ENCODE data around the gene SMIM41.

SMIM41 gene

GRCh38 chr12:52151153-52151836 lies 71.8 kb downstream of the SMIM41 start:
- H3K79me2 ChIP-seq (ENCODE audit: low read length), result no peaks in the 10 kb centered on the region
- no peak overlapping the region for H3K27ac ChIP-seq (ENCODE audit: low read length)
- H3K9me2 ChIP-seq (replicated peaks; ENCODE audit: insufficient read depth, low read length), result no peaks in the 10 kb centered on the region
- H2AFZ ChIP-seq (ENCODE audit: low read length), result peak overlapping the region; percentile 50; the same call in 1 of the 2 replicates
- no peaks in the 10 kb centered on the region for H4K20me1 ChIP-seq (ENCODE audit: insufficient read depth, low read length)
- no peaks in the 10 kb centered on the region for H3F3A ChIP-seq (ENCODE audit: insufficient read depth, low read length)
- peak overlapping the region; percentile 60; the same call in 1 of the 2 replicates for H3K4me2 ChIP-seq (ENCODE audit: low read depth, low read length)
- no peak overlapping the region for H3K9ac ChIP-seq (ENCODE audit: low read length)
- no peak for DNase-seq
- no peaks in the 10 kb centered on the region; the same call in 1 of the 2 replicates for H3K27me3 ChIP-seq (replicated peaks; ENCODE audit: insufficient read depth, low read length)
- H3K9me3 ChIP-seq (replicated peaks; ENCODE audit: insufficient read depth, low read length), result no peaks in the 10 kb centered on the region
- TF ChIP-seq EZH2 (optimal IDR thresholded peaks at IDR 0.05; ENCODE audit: low read depth, low read length) (no peak), EZH2phosphoT487 (IDR thresholded peaks at IDR 0.05; ENCODE audit: low read length) (no peak), CTCF (IDR thresholded peaks at IDR 0.05; ENCODE audit: low read length) (no peak)
- no peaks in the 10 kb centered on the region for H3K36me3 ChIP-seq (replicated peaks; ENCODE audit: insufficient read depth, low read length)
- no peak overlapping the region for H3K4me3 ChIP-seq (ENCODE audit: low read length)
- H3K4me1 ChIP-seq (ENCODE audit: low read length), result no peaks in the 10 kb centered on the region

- Histone ChIP-seq H3K79me2 (ENCODE audit: low read length) (no peaks in the 10 kb centered on the region), H3K27me3 (replicated peaks; ENCODE audit: insufficient read depth, low read length) (no peaks in the 10 kb centered on the region; the same call in 1 of the 2 replicates), H4K20me1 (ENCODE audit: insufficient read depth, low read length) (no peaks in the 10 kb centered on the region), H3K27ac (ENCODE audit: low read length) (no peak overlapping the region), H2AFZ (ENCODE audit: low read length) (peak overlapping the region; percentile 50), H3K9me3 (replicated peaks; ENCODE audit: insufficient read depth, low read length) (no peaks in the 10 kb centered on the region), H3K36me3 (replicated peaks; ENCODE audit: insufficient read depth, low read length) (no peaks in the 10 kb centered on the region), H3K4me1 (ENCODE audit: low read length) (no peaks in the 10 kb centered on the region), H3K9ac (ENCODE audit: low read length) (no peak overlapping the region), H3K4me2 (ENCODE audit: low read depth, low read length) (peak overlapping the region; percentile 60), H3K4me3 (ENCODE audit: low read length) (peak overlapping the region; percentile 49), H3F3A (ENCODE audit: insufficient read depth, low read length) (no peaks in the 10 kb centered on the region), H3K9me2 (replicated peaks; ENCODE audit: insufficient read depth, low read length) (no peaks in the 10 kb centered on the region)
- TF ChIP-seq CTCF (IDR thresholded peaks at IDR 0.05; ENCODE audit: low read length), result peak; percentile 84
- no peak for TF ChIP-seq EZH2phosphoT487 (IDR thresholded peaks at IDR 0.05; ENCODE audit: low read length)
- no peak for TF ChIP-seq EZH2 (optimal IDR thresholded peaks at IDR 0.05; ENCODE audit: low read depth, low read length)
- DNase-seq, result peak; percentile 58
Observed at GRCh38 chr12:52151837-52152783, 72.6 kb downstream of the SMIM41 start.

DNA sequence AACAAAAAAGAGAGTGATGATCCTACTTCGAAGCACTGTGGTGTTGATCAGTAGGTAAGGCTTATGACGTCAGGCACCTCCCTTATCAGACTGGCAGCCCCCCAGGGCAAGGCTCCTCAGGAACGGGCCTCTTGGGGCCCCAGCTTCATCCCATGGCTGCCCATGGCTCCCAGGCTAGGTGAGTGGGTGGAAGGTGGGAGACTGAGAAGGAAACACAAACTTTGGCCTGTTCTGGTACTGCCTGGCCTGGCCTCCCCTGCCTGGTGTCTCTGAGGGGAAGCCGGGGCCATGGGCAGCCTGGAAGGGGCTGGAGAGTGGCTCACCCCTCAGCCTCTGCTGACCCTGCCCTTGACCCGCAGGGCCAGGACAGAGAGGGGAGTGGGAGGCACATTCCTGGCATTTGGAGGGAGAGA lies 73.4 kb downstream of the SMIM41 start:
- H4K20me1 ChIP-seq (ENCODE audit: insufficient read depth, low read length), result no peaks in the 10 kb centered on the region
- H3F3A ChIP-seq (ENCODE audit: insufficient read depth, low read length), result no peaks in the 10 kb centered on the region
- H2AFZ ChIP-seq (ENCODE audit: low read length), result no peak overlapping the region
- H3K9me3 ChIP-seq (replicated peaks; ENCODE audit: insufficient read depth, low read length), result no peaks in the 10 kb centered on the region
- H3K4me2 ChIP-seq (ENCODE audit: low read depth, low read length), result no peak overlapping the region
- H3K4me3 ChIP-seq (ENCODE audit: low read length), result no peak overlapping the region
- no peaks in the 10 kb centered on the region; the same call in 1 of the 2 replicates for H3K27me3 ChIP-seq (replicated peaks; ENCODE audit: insufficient read depth, low read length)
- H3K4me1 ChIP-seq (ENCODE audit: low read length), result no peaks in the 10 kb centered on the region
- DNase-seq, result no peak
- H3K27ac ChIP-seq (ENCODE audit: low read length), result no peak overlapping the region
- H3K79me2 ChIP-seq (ENCODE audit: low read length), result no peaks in the 10 kb centered on the region
- H3K9ac ChIP-seq (ENCODE audit: low read length), result no peak overlapping the region
- no peaks in the 10 kb centered on the region for H3K9me2 ChIP-seq (replicated peaks; ENCODE audit: insufficient read depth, low read length)
- H3K36me3 ChIP-seq (replicated peaks; ENCODE audit: insufficient read depth, low read length), result no peaks in the 10 kb centered on the region
- TF ChIP-seq CTCF (IDR thresholded peaks at IDR 0.05; ENCODE audit: low read length) (no peak), EZH2 (optimal IDR thresholded peaks at IDR 0.05; ENCODE audit: low read depth, low read length) (no peak), EZH2phosphoT487 (IDR thresholded peaks at IDR 0.05; ENCODE audit: low read length) (no peak)
